Muscle layer of colon (tissue), 2 donors: ENCODE measurements around the gene ARMS2.

Source experiments
- H3K27ac ChIP-seq: one replicate; pipeline ENCODE4 v1.7.0; 2013; ENCODE audit warnings: low read depth, mild to moderate bottlenecking, low read length, moderate library complexity
- H3K27me3 ChIP-seq, 2 donors: one replicate each; pipeline ENCODE4 v1.7.0; 2013; ENCODE audit warnings: low read length in 2 of 2, mild to moderate bottlenecking in 2 of 2; ENCODE audit not compliant: insufficient read depth in 2 of 2, control insufficient read depth in 1 of 2
- H3K36me3 ChIP-seq: one replicate; pipeline ENCODE4 v1.7.0; 2013; ENCODE audit warnings: mild to moderate bottlenecking, low read length; ENCODE audit not compliant: insufficient read depth
- H3K4me1 ChIP-seq: one replicate; pipeline ENCODE4 v1.7.0; 2013; ENCODE audit warnings: mild to moderate bottlenecking, low read length; ENCODE audit not compliant: insufficient read depth
- H3K4me3 ChIP-seq, 2 donors: one replicate each; pipeline ENCODE4 v1.7.0; 2013; ENCODE audit warnings: low read length in 2 of 2, low read depth in 1 of 2, mild to moderate bottlenecking in 1 of 2, moderate library complexity in 1 of 2
- H3K9ac ChIP-seq: one replicate; pipeline ENCODE4 v1.7.0; 2013; ENCODE audit warnings: low read length
- H3K9me3 ChIP-seq: one replicate; pipeline ENCODE4 v1.7.0; 2013; ENCODE audit warnings: mild to moderate bottlenecking, low read length
- donor health status: abdominal sarcoma.
- donor health status: Adenocarcinoma of cecum.

Gene ARMS2

DNA sequence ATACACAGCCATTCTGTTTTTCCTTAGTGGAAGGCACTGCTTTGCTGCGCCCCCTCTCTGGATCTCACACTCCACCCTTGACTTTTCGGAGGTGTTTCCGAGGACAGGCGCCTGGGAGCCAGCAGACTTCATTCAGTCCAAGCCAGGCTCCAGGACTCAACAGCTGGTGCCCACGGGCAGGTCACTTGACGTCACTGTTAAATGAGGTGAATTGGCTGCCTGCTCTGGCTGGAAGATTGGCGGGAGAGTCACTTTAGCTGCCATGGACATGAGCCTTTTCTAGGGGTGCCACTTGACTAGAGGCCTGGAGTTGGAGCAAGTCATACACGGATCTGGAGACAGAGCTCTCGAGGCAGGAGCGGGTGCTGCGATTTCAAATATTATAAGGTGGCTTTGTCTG, 10.1 kb downstream of the ARMS2 start:
- Histone ChIP-seq H3K9me3 (no peaks in the 10 kb centered on the region), H3K9ac (no peak overlapping the region), H3K27ac (no peak overlapping the region), H3K4me1 (peaks cover 33% of the 10 kb centered on the region), H3K27me3 (no peaks in the 10 kb centered on the region), H3K4me3 (no peak overlapping the region), H3K36me3 (no peaks in the 10 kb centered on the region)

GRCh38 chr10:122465401-122466040, 11.1 kb downstream of the ARMS2 start:
- no peaks in the 10 kb centered on the region for H3K27me3 ChIP-seq
- H3K9me3 ChIP-seq, result no peaks in the 10 kb centered on the region
- no peak overlapping the region for H3K4me3 ChIP-seq
- peaks cover 32% of the 10 kb centered on the region for H3K4me1 ChIP-seq
- H3K36me3 ChIP-seq, result no peaks in the 10 kb centered on the region
- H3K9ac ChIP-seq, result no peak overlapping the region
- no peak overlapping the region for H3K27ac ChIP-seq

DNA sequence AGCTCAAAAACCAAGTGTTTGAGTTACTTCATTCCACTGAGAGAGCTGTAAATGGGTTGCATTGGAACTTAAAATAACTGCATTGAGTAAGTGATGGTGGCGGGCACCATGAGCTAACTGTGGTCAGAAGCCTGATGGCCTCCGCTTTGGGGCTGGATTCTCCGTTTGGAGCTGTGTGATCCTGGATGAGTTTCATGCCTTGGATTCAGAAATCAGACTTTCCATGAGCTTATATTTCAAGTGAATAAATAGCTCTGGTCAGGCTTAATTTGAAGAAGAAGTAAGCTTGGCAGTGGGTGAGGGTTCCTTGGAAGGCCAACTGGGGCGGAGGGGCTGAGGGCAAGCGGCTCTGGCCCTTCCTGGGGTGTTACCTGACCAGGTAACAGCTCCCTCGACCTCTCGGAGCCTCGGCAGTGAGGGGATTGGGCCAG, 12.5 kb downstream of the ARMS2 start:
- H3K27me3 ChIP-seq, result no peaks in the 10 kb centered on the region
- no peak overlapping the region for H3K4me3 ChIP-seq
- H3K4me1 ChIP-seq, result peaks cover 30% of the 10 kb centered on the region
- H3K9me3 ChIP-seq, result no peaks in the 10 kb centered on the region
- H3K9ac ChIP-seq, result no peak overlapping the region
- no peaks in the 10 kb centered on the region for H3K36me3 ChIP-seq
- no peak overlapping the region for H3K27ac ChIP-seq

GRCh38 chr10:122467701-122468100, 13.2 kb downstream of the ARMS2 start:
- no peaks in the 10 kb centered on the region for H3K27me3 ChIP-seq
- H3K36me3 ChIP-seq, result no peaks in the 10 kb centered on the region
- H3K27ac ChIP-seq, result no peak overlapping the region
- no peaks in the 10 kb centered on the region for H3K9me3 ChIP-seq
- no peak overlapping the region for H3K4me3 ChIP-seq
- H3K9ac ChIP-seq, result no peak overlapping the region
- peaks cover 30% of the 10 kb centered on the region for H3K4me1 ChIP-seq

GRCh38 chr10:122468307-122468925, 14.0 kb downstream of the ARMS2 start:
- no peaks in the 10 kb centered on the region for H3K27me3 ChIP-seq
- no peak overlapping the region for H3K27ac ChIP-seq
- H3K4me1 ChIP-seq, result peaks cover 28% of the 10 kb centered on the region
- H3K9me3 ChIP-seq, result no peaks in the 10 kb centered on the region
- H3K4me3 ChIP-seq, result no peak overlapping the region
- H3K9ac ChIP-seq, result no peak overlapping the region
- no peaks in the 10 kb centered on the region for H3K36me3 ChIP-seq

- Histone ChIP-seq H3K4me3 (no peak overlapping the region), H3K36me3 (no peaks in the 10 kb centered on the region), H3K4me1 (peaks cover 24% of the 10 kb centered on the region), H3K27me3 (no peaks in the 10 kb centered on the region), H3K9ac (no peak overlapping the region), H3K27ac (no peak overlapping the region), H3K9me3 (no peaks in the 10 kb centered on the region)
Observed at GRCh38 chr10:122468926-122469781, 14.7 kb downstream of the ARMS2 start.

DNA sequence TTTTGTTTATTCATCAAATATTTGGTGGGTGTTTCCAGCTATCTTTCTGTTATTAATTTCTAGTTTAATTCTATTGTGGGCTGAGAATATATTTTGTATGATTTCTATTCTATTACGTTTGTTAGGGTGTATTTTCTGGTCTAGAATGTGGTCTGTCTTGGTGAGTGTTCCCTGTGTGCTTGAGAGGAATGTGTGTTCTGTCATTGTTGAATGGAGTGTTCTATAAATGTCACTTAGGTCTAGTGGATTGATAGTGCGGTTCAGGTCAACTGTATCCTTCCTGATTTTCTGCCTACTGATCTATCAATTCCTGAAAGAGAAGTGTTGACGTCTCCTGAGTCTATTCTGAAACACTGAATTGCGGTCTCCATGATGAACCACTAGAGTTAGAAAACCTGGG, 15.4 kb downstream of the ARMS2 start:
- Histone ChIP-seq H3K4me3 (no peak overlapping the region), H3K27me3 (no peaks in the 10 kb centered on the region), H3K9me3 (no peaks in the 10 kb centered on the region), H3K9ac (no peak overlapping the region), H3K4me1 (peaks cover 29% of the 10 kb centered on the region), H3K36me3 (no peaks in the 10 kb centered on the region), H3K27ac (no peak overlapping the region)

DNA sequence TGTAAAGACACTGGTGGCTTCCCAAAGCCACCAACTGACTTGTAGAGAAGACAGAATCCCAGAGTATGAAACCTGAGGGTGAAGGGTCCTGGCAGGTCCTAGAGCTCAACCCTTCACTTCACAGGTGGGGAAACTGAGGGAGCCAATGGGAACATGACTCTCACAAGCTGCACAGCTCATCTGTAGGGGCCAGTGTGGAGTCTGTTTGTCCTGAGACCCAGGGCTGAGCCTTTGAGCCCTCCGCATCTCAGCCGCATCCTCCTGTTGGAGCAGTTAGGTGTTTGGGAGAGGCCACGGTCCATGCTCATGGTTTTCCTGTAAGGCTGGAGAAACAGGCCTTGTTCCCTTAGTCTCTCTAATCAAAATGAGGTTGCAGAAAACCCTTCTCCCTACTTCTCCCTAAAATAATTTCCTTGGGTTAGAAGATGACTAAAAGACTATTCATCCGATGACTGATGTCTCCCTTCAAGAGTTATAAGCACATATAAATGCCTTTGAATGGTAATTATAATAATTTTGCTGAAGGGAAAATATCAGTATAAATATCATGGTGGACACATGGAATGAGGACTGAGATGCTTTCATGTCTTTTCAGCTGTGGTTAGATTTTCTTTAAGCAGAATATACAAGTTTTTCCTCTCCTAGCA, 17.2 kb downstream of the ARMS2 start:
- H3K9me3 ChIP-seq, result no peaks in the 10 kb centered on the region
- H3K36me3 ChIP-seq, result no peaks in the 10 kb centered on the region
- H3K4me1 ChIP-seq, result peaks cover 47% of the 10 kb centered on the region
- no peaks in the 10 kb centered on the region for H3K27me3 ChIP-seq
- H3K4me3 ChIP-seq, result no peak overlapping the region
- no peak overlapping the region for H3K9ac ChIP-seq
- no peak overlapping the region for H3K27ac ChIP-seq

DNA sequence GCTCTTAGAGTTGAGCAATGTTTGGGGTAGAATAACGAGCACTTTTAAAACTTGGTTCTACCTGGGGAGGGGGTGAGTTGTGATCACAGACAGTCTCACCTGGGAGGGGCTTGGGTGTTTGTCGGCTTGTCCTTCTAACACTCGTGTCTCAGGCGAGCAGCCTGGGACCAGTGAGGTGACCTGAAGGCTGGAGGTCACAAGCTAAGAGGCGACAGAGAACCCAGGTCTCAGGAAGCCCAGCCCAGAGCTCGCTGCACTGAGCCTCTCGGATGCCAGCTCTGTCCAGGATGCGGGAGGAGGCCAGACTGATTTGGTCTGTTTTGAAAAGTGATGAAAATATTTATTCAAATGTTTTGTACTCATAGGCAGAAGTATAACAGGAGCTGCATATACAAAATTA, 18.7 kb downstream of the ARMS2 start:
- no peak overlapping the region for H3K27ac ChIP-seq
- H3K4me1 ChIP-seq, result peaks cover 59% of the 10 kb centered on the region
- H3K36me3 ChIP-seq, result no peaks in the 10 kb centered on the region
- no peak overlapping the region for H3K9ac ChIP-seq
- H3K27me3 ChIP-seq, result no peaks in the 10 kb centered on the region
- H3K4me3 ChIP-seq, result no peak overlapping the region
- no peaks in the 10 kb centered on the region for H3K9me3 ChIP-seq

DNA sequence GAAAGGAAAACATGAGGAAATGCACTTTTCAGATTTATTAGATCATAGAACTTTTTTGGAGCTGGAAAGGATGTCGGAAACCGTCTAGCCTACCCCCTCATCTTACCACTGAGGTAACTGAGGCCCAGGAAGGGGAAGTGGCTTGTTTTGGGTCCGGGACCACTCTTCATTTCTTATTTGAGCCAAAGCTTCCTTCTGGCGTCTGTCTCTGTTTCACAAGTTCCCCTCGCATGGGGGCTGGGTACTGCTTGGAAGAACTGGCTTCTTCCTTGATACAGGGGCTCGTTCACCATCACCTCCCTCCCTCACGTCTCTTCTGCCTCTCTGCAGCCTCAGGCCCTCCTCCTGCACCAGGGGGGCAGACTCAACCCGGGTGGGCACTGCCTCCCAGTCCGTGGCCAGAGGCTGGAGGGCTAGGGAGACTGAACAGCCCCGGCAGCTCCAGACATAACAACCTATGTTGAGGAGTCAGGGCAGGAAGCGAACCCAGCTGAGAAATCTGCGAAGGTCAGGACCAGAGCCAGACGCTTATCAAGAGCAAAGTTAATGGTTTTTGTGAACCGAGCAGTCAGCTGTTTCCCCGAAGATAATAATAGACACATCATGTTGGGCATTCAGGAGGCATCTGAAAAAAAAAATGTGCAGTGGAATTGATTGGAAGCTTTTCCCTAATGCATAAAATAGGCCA, 19.8 kb downstream of the ARMS2 start:
- Histone ChIP-seq H3K9ac (no peak overlapping the region), H3K9me3 (no peaks in the 10 kb centered on the region), H3K27me3 (no peaks in the 10 kb centered on the region), H3K27ac (peak overlapping the region; percentile 10), H3K4me1 (peaks cover 50% of the 10 kb centered on the region), H3K4me3 (no peak overlapping the region), H3K36me3 (no peaks in the 10 kb centered on the region)

GRCh38 chr10:122475100-122475499, 20.6 kb downstream of the ARMS2 start:
- no peaks in the 10 kb centered on the region for H3K27me3 ChIP-seq
- H3K36me3 ChIP-seq, result no peaks in the 10 kb centered on the region
- no peak overlapping the region for H3K4me3 ChIP-seq
- H3K9me3 ChIP-seq, result no peaks in the 10 kb centered on the region
- no peak overlapping the region for H3K9ac ChIP-seq
- H3K4me1 ChIP-seq, result peaks cover 41% of the 10 kb centered on the region
- peak overlapping the region; percentile 74 for H3K27ac ChIP-seq
